Testis (tissue), 2 donors: ENCODE measurements around the gene IZUMO4.

Source experiments
- CTCF ChIP-seq, 3 experiments: fragments of 450-650 bp in 2 of 3; fragments of 200-600 bp in 1 of 3; sonication (generic) in 1 of 3; IDR thresholded peaks; one replicate each; pipeline ENCODE4 v1.5.1; 2016 to 2019; ENCODE audit warnings: antibody characterized with exemption in 3 of 3, mild to moderate bottlenecking in 2 of 3, moderate library complexity in 1 of 3
- POLR2A ChIP-seq: fragments of 450-650 bp; IDR thresholded peaks from one replicate; pipeline ENCODE4 v1.6.1; 2017; ENCODE audit warnings: antibody characterized with exemption, mild to moderate bottlenecking, moderate library complexity

- TF ChIP-seq CTCF (IDR thresholded peaks at IDR 0.05): no peak
- TF ChIP-seq POLR2A: no peak
Observed at GRCh38 chr19:2138061-2138728, 41.5 kb downstream of the IZUMO4 start.
